B cell (primary cell): ENCODE measurements around the gene PTMA. TPM values are rescaled to one million over a fixed set of nuclear protein-coding genes. Genes with fewer than 3 reads are reported as not detected.

Experiments used
- ATAC-seq: fragments of 200-7000 bp; cut with Tn5 transposase; one replicate; pipeline ENCODE4 v1.10.0; 2021; ENCODE audit warnings: low read depth, mild to moderate bottlenecking, moderate number of reproducible peaks, moderate library complexity
- CTCF ChIA-PET: fragments of 350-600 bp; sonication (Branson Sonifier 250); formaldehyde crosslinking; loops from one replicate; lab custom pipeline; 2021; ENCODE audit warnings: antibody characterized with exemption, inconsistent platforms; lab: Charles Lee
- POLR2A ChIA-PET: fragments of 350-600 bp; sonication (Branson Sonifier 250); formaldehyde crosslinking; loops from one replicate; lab custom pipeline; 2021; ENCODE audit warnings: antibody characterized with exemption; lab: Charles Lee
- DNase-seq: peaks from one replicate; pipeline ENCODE4 v3.0.0; 2013
- H2AFZ ChIP-seq: 2 replicates; pipeline ENCODE4 v1.6.1; 2012; ENCODE audit warnings: mild to moderate bottlenecking, low read depth, low read length; ENCODE audit not compliant: insufficient read depth, poor library complexity, severe bottlenecking
- H3K27ac ChIP-seq, 2 donors: 1 replicate in 1 of 2; 2 replicates in 1 of 2; pipeline ENCODE4 v1.5.1; 2012 to 2013; ENCODE audit warnings: low read length in 2 of 2, mild to moderate bottlenecking in 2 of 2, moderate library complexity in 1 of 2
- H3K27me3 ChIP-seq, 4 experiments: fragments of 200-600 bp in 1 of 4; sonication (generic) in 1 of 4; replicated peaks in 1 of 4; 1 replicate in 2 of 4; 2 replicates in 2 of 4; pipeline versions ENCODE4 v1.6.1 to v1.7.0; 2013 to 2016; ENCODE audit warnings: low read length in 3 of 4, mild to moderate bottlenecking in 2 of 4, mixed read lengths in 1 of 4, moderate library complexity in 1 of 4; ENCODE audit not compliant: insufficient read depth in 4 of 4, control insufficient read depth in 3 of 4; ENCODE audit errors: control extremely low read depth in 1 of 4
- H3K36me3 ChIP-seq, 2 experiments: replicated peaks in 1 of 2; 1 replicate in 1 of 2; 2 replicates in 1 of 2; pipeline versions ENCODE4 v1.6.1 to v1.7.1; 2013; ENCODE audit warnings: low read length in 1 of 2; ENCODE audit not compliant: insufficient read depth in 2 of 2, control insufficient read depth in 1 of 2; ENCODE audit errors: control extremely low read depth in 1 of 2, extremely low read depth in 1 of 2
- H3K4me1 ChIP-seq, 2 donors: fragments of 200-600 bp in 1 of 2; sonication (generic) in 1 of 2; 1 replicate in 1 of 2; 2 replicates in 1 of 2; pipeline versions ENCODE4 v1.5.1 to v1.6.1; 2013 to 2017; ENCODE audit warnings: low read length in 2 of 2; ENCODE audit not compliant: control insufficient read depth in 2 of 2, insufficient read depth in 2 of 2
- H3K4me2 ChIP-seq: replicated peaks from 2 replicates; pipeline ENCODE3; 2012; ENCODE audit warnings: mild to moderate bottlenecking, low read depth, low read length; ENCODE audit not compliant: poor library complexity, severe bottlenecking
- H3K4me3 ChIP-seq, 5 experiments: fragments of 200-600 bp in 1 of 5; sonication (generic) in 1 of 5; 1 replicate in 3 of 5; 2 replicates in 2 of 5; pipeline versions ENCODE4 v1.5.1 to v1.7.0; 2011 to 2016; ENCODE audit warnings: low read length in 4 of 5, mild to moderate bottlenecking in 4 of 5, low read depth in 2 of 5, control low read depth in 1 of 5, moderate library complexity in 1 of 5; ENCODE audit not compliant: insufficient read depth in 1 of 5; ENCODE audit errors: control extremely low read depth in 1 of 5, extremely low read depth in 1 of 5
- H3K79me2 ChIP-seq: fragments of 200-600 bp; sonication (generic); one replicate; pipeline ENCODE4 v1.6.0; 2016; ENCODE audit warnings: low read length; ENCODE audit not compliant: control insufficient read depth, insufficient read depth
- H3K9ac ChIP-seq: fragments of 200-600 bp; sonication (generic); 2 replicates; pipeline ENCODE4 v1.6.1; 2017; ENCODE audit warnings: mild to moderate bottlenecking, low read length, moderate library complexity
- H3K9me3 ChIP-seq, 3 donors: one replicate each; pipeline versions ENCODE4 v1.6.1 to v1.7.1; 2013; ENCODE audit warnings: low read length in 2 of 3; ENCODE audit not compliant: control insufficient read depth in 2 of 3, insufficient read depth in 1 of 3; ENCODE audit errors: control extremely low read depth in 1 of 3
- H4K20me1 ChIP-seq: 2 replicates; pipeline ENCODE4 v1.6.0; 2012; ENCODE audit warnings: mild to moderate bottlenecking, low read length; ENCODE audit not compliant: insufficient read depth, control insufficient read depth, poor library complexity, severe bottlenecking
- H3K27ac Mint-ChIP-seq: one replicate; pipeline ENCODE4 v1.8.0; 2021; ENCODE audit warnings: mixed read lengths
- H3K27me3 Mint-ChIP-seq: one replicate; pipeline ENCODE4 v1.8.0; 2021; ENCODE audit warnings: mixed read lengths
- H3K4me1 Mint-ChIP-seq: one replicate; pipeline ENCODE4 v1.8.0; 2021; ENCODE audit warnings: mixed read lengths
- H3K4me3 Mint-ChIP-seq: one replicate; pipeline ENCODE4 v1.8.0; 2021; ENCODE audit warnings: mixed read lengths
- H3K9me3 Mint-ChIP-seq: one replicate; pipeline ENCODE4 v1.8.0; 2022; ENCODE audit warnings: mixed read lengths; ENCODE audit not compliant: insufficient read depth
- CTCF ChIP-seq: fragments of 200-600 bp; IDR thresholded peaks from one replicate; pipeline ENCODE4 v1.8.0; 2022; ENCODE audit warnings: antibody characterized with exemption, mild to moderate bottlenecking
- EZH2 ChIP-seq: IDR thresholded peaks from 2 replicates; pipeline ENCODE4 v1.6.1; 2012; ENCODE audit warnings: borderline replicate concordance, low read depth, mild to moderate bottlenecking, moderate library complexity, low read length; ENCODE audit not compliant: insufficient read depth, poor library complexity, severe bottlenecking
- WGBS: methylation state at CpG from one replicate; pipeline ENCODE4 v1.1.5; 2013; ENCODE audit warnings: missing lambda C conversion rate; ENCODE audit not compliant: insufficient coverage; 5-methylcytosine and 5-hydroxymethylcytosine counted together
- intact Hi-C: fragments of 100-400 bp; cut with micrococcal nuclease; formaldehyde crosslinking; loops from one replicate; pipeline ENCODE4 v1.10.0; 2022
- polyA plus RNA-seq: library from polyadenylated mRNA; depleted of rRNA; stranded (reverse); fragments of >200 nt; gene quantifications from 2 replicates; pipeline ENCODE4 v1.2.3, GENCODE V29; 2012
- total RNA-seq, 2 donors: library from RNA; stranded (reverse); fragments of 120-200 nt in 1 of 2; gene quantifications; 1 replicate in 1 of 2; 2 replicates in 1 of 2; pipeline versions ENCODE4 v1.2.3 to v1.2.4, GENCODE V29; 2013 to 2022

The PTMA gene
- total and polyA plus RNA-seq, 2 donors (not counting 1 experiment from before 2014, with no cell fraction given), result 713 to 2,282 TPM

DNA sequence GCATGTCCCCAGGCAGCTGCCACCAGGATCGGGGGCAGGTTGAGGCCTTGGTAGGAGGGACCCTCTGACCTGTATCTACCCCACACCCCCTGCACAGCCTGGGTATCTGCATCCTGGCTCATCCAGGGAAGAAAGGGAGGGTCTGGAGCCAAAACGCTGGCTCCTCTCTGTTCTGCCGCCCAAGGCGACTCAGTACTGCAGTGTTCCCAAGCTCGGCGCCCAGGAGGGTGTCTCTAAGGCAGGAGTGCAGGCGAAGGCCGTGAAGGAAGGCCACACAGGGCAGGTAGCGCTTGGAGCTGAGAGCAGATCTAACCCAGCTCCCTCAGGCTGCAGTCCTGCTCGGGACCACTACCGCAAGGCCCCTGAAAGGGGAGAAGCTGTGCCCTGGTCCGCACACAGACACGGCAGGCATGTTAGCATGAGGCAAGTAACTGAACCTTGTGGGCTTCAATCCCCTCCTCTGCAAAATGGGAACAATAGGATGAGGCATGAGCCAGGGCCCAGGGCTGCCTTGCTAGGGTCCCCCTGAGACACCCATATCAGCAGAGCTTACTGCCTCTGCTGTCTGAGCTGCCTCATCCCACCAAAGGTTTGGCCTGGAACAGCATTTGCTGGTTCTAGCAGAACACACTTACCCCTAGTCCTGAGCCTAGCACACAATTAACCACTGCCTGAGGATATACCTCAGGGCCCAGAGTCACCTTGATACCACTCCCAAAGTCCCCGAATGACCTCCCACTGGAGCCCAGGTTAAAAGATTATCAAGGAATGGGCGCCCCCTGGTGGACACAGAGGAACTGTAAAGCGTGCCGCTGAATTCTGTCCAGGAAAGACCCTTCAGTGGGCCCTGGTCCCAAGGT is 6.5 kb downstream of the PTMA start:
- Mint-ChIP-seq H3K27me3 (no peaks in the 10 kb centered on the region), H3K4me3 (no peak overlapping the region), H3K27ac (peak overlapping the region; percentile 91), H3K9me3 (no peaks in the 10 kb centered on the region), H3K4me1 (peaks cover 68% of the 10 kb centered on the region)
- Histone ChIP-seq H3K9me3 (peaks cover 0 to 17% (median 5%) of the 10 kb centered on the region in 3 donors), H3K79me2 (peaks cover 44% of the 10 kb centered on the region), H3K27ac (peak overlapping the region; percentile 64 to 75), H3K9ac (no peak overlapping the region), H4K20me1 (peaks cover 44% of the 10 kb centered on the region), H3K36me3 (peaks cover 0 to 32% of the 10 kb centered on the region in 2 experiments), H3K4me2 (no peak overlapping the region), H2AFZ (no peak overlapping the region), H3K4me3 (no peak overlapping the region), H3K4me1 (peaks cover 49 to 65% of the 10 kb centered on the region in 2 donors), H3K27me3 (no peaks in the 10 kb centered on the region)
- DNase-seq, result peak; percentile 85
- CTCF ChIA-PET, result interaction anchor here (0.7 to 11.9 kb wide), 31 partner anchors 7 to 200 kb away, joined by 3 to 785 read pairs (median 6); partner anchors contain the start of genes COPS7B and PTMA
- TF ChIP-seq CTCF (peak; percentile 91), EZH2 (no peak)
- intact Hi-C loops, result loop anchor here (1.0 kb wide), 5 partner anchors 28 to 185 kb away; partner anchors contain the start of gene NMUR1
- 65% methylated on average over 17 of the region's 17 CpGs for WGBS
- no peak for ATAC-seq
- POLR2A ChIA-PET, result interaction anchor here (0.5 to 6.5 kb wide), 17 partner anchors 10 to 758 kb away, joined by 3 to 169 read pairs (median 4); no protein-coding TSS in a partner anchor
